ENCODE measurements around the gene DEFB123. TPM values are rescaled to one million over a fixed set of nuclear protein-coding genes. Genes with fewer than 3 reads are reported as not detected.
"Not testable (repeated sequence)": the region's sequence is repeated elsewhere in the genome, so short reads cannot be mapped to it uniquely, and the experiment has no call there.

The DEFB123 gene
- not detected for polyA plus RNA-seq (2012; ENCODE audit: insufficient read depth, insufficient read length)

GRCh38 chr20:31440012-31440659 is at the start of gene DEFB123:
DEFB123 (plus strand) TSS chr20:31440632; CDS start chr20:31440699, 67 bp downstream.
- H3K4me3 ChIP-seq (ENCODE audit: low read length): no peak within 1 kb of the TSS
- DNase-seq (ENCODE audit: low read depth, low spot score): no peak

- no peak for DNase-seq (ENCODE audit: low read depth, low spot score)
- H3K4me3 ChIP-seq (ENCODE audit: low read length): no peak overlapping the region
Measured at GRCh38 chr20:31392836-31393235, 47.6 kb upstream of the DEFB123 start.

DNA sequence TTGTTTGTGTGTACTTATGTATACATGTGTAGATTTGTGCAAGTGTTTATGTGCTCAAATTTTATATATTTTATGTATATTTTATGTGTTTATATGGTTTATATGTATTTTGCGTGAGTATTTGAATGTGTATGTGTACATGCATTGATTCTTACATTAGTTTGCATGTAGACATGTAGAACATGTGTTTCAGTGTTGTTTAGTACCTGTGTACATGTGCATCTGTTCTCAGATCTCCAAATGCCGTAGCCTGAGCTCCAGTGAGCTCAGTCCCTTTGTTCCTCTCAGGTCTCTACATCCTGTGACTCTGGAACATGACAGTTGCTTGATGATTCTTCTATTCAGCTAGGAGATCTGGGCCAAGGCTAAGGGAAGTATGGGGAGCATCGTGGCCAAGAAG is 45.5 kb upstream of the DEFB123 start:
- H3K4me3 ChIP-seq (ENCODE audit: low read length): no peak overlapping the region
- DNase-seq (ENCODE audit: low read depth, low spot score): no peak

DNA sequence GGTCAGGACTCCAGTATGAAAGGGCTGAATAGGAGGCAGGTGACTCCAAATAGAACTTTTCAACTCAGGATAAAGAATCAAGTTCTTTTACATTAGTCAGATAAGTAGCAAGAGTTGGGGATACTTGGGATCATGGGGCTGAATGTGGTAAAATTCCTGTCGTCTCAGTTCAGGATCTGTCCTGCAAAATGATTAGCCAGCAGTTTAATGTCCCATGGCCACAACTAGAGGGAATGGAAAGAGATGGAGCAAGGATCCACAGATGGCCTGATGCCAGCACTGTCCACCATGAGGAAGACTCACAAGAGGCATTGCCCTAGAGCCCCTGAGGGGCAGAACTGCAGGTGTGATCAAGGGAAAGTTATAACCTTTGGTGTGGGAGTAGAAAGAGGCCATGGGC is 36.5 kb upstream of the DEFB123 start:
- DNase-seq (ENCODE audit: low read depth, low spot score): no peak
- H3K4me3 ChIP-seq (ENCODE audit: low read length): no peak overlapping the region

DNA sequence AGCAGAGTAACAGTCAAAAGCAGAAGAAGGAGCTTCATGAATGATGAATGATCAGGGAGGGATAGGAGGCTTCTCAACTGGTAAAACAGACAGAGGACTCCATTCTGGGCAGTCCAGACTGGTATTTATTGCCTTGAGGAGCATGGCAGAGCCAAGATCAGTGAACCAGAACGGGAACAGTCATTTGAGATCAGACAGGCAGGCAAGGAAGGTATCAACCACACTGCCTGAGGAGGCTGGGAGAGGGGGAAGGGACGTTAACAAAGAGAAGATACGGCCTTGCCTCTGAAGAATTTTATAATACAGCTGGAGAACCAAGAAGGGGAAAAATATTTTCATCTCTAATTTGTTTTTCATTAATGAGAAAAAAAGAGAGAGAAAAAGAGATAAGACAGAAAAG is 34.3 kb upstream of the DEFB123 start, which contains the start of gene DEFB121:
Gene DEFB121, minus strand, starts transcription at position 101 of the 400 bp plus-strand sequence. Its CDS starts 63 bp downstream, at position 38.
- DNase-seq (ENCODE audit: low read depth, low spot score): no peak
- no peak within 1 kb of the TSS for H3K4me3 ChIP-seq (ENCODE audit: low read length)

GRCh38 chr20:31410011-31410410 is 30.4 kb upstream of the DEFB123 start:
- no peak overlapping the region for H3K4me3 ChIP-seq (ENCODE audit: low read length)
- DNase-seq (ENCODE audit: low read depth, low spot score): no peak

DNA sequence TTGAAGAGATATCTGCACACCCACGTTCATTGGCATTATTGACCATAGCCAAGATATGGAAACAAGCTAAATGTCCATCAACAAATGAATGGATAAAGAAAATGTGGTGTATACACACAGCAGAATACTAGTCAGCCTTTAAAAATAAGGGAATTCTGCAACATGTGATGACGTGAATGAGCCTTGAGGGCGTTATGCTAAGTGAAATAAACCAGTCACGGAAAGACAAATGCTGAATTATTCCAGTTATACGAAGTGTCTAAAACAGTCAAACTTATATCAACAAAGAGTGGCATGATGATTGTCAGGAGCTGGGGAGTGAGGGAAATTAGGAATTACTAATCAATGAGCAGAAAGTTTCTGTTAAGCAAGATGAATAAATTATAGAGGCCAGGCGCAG is 26.1 kb upstream of the DEFB123 start:
- no peak for DNase-seq (ENCODE audit: low read depth, low spot score)

GRCh38 chr20:31415653-31416052 is 24.8 kb upstream of the DEFB123 start:
- DNase-seq (ENCODE audit: low read depth, low spot score): no peak

More for the DNA sequence above, 26.1 kb upstream of the DEFB123 start:
- H3K4me3 ChIP-seq (ENCODE audit: low read length): no peak overlapping the region

DNA sequence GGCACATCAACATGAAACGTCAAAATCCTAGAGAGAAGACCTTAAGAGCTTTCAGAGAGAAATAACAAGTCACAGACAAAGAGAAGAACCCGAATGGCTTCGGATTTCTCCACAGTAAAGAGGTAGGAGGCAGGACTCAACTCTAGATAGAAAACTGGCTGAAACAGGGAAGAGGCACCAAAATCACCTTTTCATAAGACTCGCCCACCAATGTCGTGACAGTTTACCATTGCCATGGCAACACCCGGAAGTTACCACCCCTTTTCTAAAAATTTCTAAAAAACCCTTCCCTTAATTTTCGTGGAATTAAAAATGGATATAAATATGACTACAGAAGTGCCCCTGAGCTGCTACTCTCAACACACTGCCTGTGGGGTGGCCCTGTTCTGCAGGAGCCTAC is 22.1 kb upstream of the DEFB123 start:
- DNase-seq (ENCODE audit: low read depth, low spot score): no peak
- no peak overlapping the region for H3K4me3 ChIP-seq (ENCODE audit: low read length)

More at GRCh38 chr20:31415653-31416052, 24.8 kb upstream of the DEFB123 start:
- no peak overlapping the region for H3K4me3 ChIP-seq (ENCODE audit: low read length)

- H3K4me3 ChIP-seq (ENCODE audit: low read length): no peak overlapping the region
- no peak for DNase-seq (ENCODE audit: low read depth, low spot score)
Measured at GRCh38 chr20:31425797-31426196, 14.6 kb upstream of the DEFB123 start.

GRCh38 chr20:31426891-31427551 is 13.4 kb upstream of the DEFB123 start:
- H3K4me3 ChIP-seq (ENCODE audit: low read length); DNase-seq (ENCODE audit: low read depth, low spot score): not testable (repeated sequence)

- not testable (repeated sequence) for DNase-seq (ENCODE audit: low read depth, low spot score); H3K4me3 ChIP-seq (ENCODE audit: low read length)
Measured at GRCh38 chr20:31427576-31427975, 12.9 kb upstream of the DEFB123 start.

GRCh38 chr20:31430568-31431115 is 9.8 kb upstream of the DEFB123 start:
- H3K4me3 ChIP-seq (ENCODE audit: low read length): no peak overlapping the region
- DNase-seq (ENCODE audit: low read depth, low spot score): no peak

DNA sequence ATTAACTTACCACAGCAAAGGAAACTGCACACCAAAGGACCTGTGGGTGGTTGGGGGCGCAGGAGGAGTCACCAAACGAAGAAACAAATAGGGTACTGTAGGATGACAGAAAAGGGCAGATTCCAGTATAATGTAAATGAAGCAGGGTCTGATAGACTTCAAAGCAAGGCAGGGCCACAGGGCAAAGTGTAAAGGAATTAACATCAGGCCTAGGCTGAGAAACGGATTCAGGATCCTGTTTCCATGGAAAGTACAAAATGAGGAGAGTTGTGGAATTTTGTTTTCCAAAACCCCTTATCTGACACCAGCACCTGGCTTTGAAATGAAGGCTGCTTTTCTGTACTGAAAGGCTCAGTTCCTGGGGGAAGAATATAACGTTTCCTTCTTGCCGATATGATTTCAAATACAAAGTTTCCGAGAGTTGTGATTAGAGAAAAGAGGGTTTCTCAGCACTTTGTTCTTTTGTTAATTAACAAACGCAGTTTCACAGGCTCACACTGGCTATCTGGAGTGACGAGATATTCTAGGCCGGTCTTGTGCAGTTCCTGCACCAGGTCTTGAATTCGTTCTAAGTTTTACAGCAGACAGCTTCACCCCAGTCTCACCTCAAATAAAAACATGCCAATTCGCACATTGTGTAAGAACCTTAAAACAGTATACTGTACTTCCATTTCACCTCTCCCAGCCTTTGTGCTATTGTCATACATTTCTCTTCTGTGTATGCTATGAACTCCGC is 5.8 kb downstream of the DEFB123 start:
- no peak for DNase-seq (ENCODE audit: low read depth, low spot score)
- H3K4me3 ChIP-seq (ENCODE audit: low read length): no peak overlapping the region

DNA sequence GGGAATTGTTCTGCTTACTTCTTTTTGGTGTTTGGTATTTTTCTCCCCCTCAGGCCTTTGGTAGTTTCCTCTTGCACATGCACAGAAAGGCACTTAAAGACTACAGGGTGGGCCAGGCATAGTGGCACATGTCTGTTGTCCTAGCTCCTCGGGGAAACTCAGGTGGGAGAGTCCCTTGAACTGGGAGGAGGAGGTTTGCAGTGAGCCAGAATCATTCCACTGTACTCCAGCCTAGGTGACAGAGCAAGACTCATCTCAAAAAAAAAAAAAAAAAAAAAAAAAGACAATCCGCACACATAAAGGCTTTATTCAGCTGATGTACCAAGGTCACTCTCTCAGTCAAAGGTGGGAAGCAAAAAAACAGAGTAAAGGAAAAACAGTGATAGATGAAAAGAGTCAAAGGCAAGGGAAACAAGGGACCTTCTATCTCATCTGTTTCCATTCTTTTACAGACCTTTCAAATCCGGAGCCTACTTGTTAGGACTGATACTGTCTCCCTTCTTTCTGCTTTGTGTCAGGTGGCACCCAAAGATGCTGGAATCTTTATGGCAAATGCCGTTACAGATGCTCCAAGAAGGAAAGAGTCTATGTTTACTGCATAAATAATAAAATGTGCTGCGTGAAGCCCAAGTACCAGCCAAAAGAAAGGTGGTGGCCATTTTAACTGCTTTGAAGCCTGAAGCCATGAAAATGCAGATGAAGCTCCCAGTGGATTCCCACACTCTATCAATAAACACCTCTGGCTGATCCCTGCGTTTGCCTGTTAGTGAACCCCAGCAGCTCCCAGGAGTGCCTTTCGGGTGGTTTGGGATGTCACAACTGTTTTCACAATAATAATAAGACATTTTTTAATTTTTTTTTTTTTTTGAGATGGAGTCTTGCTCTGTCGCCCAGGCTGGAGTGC is 9.3 kb downstream of the DEFB123 start:
- DNase-seq (ENCODE audit: low read depth, low spot score): no peak
- no peak overlapping the region for H3K4me3 ChIP-seq (ENCODE audit: low read length)

GRCh38 chr20:31452575-31452974 is 12.1 kb downstream of the DEFB123 start:
- H3K4me3 ChIP-seq (ENCODE audit: low read length): no peak overlapping the region

GRCh38 chr20:31454361-31454760 is 13.9 kb downstream of the DEFB123 start:
- H3K4me3 ChIP-seq (ENCODE audit: low read length): no peak overlapping the region
- DNase-seq (ENCODE audit: low read depth, low spot score): no peak

More at GRCh38 chr20:31452575-31452974, 12.1 kb downstream of the DEFB123 start:
- no peak for DNase-seq (ENCODE audit: low read depth, low spot score)

DNA sequence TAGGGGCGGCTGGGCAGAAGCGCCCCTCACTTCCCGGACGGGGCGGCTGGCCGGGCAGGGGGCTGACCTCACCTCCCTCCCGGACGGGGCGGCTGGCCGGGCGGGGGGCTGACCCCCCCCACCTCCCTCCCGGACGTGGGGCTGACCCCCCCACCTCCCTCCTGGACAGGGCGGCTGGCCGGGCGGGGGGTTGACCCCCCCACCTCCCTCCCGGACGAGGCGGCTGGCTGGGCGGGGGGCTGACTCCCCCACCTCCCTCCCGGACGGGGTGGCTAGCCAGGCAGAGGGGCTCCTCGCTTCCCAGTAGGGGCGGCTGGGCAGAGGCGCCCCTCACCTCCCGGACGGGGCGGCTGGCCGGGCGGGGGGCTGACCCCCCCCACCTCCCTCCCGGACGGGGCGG is 30.5 kb downstream of the DEFB123 start:
- DNase-seq (ENCODE audit: low read depth, low spot score); H3K4me3 ChIP-seq (ENCODE audit: low read length): not testable (repeated sequence)
